Mucosa of rectum (tissue), 2 donors: ENCODE data around the gene NFIX.

Experiments used
- H3K27ac ChIP-seq, 2 donors: one replicate each; pipeline ENCODE4 v1.7.0; 2013; ENCODE audit warnings: inconsistent platforms in 2 of 2, low read depth in 2 of 2, low read length in 2 of 2
- H3K27me3 ChIP-seq, 2 donors: one replicate each; pipeline ENCODE4 v1.7.0; 2013; ENCODE audit warnings: low read length in 2 of 2; ENCODE audit not compliant: control insufficient read depth in 2 of 2, insufficient read depth in 2 of 2
- H3K36me3 ChIP-seq, 2 donors: one replicate each; pipeline ENCODE4 v1.7.0; 2013; ENCODE audit warnings: low read length in 2 of 2; ENCODE audit not compliant: control insufficient read depth in 2 of 2, insufficient read depth in 2 of 2
- H3K4me1 ChIP-seq, 2 donors: one replicate each; pipeline ENCODE4 v1.7.0; 2013; ENCODE audit warnings: low read length in 2 of 2, mild to moderate bottlenecking in 1 of 2; ENCODE audit not compliant: control insufficient read depth in 2 of 2, insufficient read depth in 2 of 2
- H3K4me3 ChIP-seq, 2 donors: one replicate each; pipeline ENCODE4 v1.7.0; 2013; ENCODE audit warnings: low read length in 2 of 2
- H3K9ac ChIP-seq, 2 donors: one replicate each; pipeline ENCODE4 v1.7.0; 2013; ENCODE audit warnings: low read length in 2 of 2, low read depth in 1 of 2, mild to moderate bottlenecking in 1 of 2
- H3K9me3 ChIP-seq, 2 donors: one replicate each; pipeline ENCODE4 v1.7.0; 2013; ENCODE audit warnings: low read length in 2 of 2; ENCODE audit not compliant: control insufficient read depth in 2 of 2
- donor health status: healthy.
- donor health status: Normal muscosa, but diverticular disease.

Gene NFIX

DNA sequence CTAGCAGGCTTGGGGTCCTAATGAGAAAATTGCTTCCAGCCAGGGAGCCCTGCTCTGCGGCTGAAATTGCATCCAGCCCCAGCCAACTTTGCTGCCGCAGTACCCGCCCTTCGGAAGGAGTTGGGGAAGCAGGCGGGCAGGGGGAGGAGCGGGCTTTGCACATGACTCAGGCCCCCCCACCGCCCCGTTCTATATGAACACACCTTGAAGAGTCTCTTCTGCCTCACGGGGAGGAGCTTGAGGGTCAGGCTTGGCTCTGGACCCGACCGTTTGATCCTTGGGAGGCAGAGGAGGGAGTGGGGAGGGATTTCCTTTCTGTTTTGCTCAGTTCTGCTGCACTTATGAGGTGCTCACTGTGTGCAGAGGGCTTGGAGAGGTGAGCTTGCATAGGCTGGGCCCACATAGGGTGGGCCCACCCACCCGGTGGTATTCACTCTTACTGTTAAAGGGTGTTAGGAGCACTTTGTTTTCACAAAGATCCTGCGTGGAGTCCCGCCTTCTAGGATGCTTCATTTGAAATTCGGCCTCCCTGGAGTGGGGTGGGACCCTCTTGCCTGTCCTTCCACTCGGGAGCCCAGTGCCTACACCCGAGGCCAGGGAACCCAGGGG lies 60.9 kb downstream of the NFIX start:
- peak overlapping the region in 1 of 2 donors; percentile 2 for H3K4me3 ChIP-seq
- no peaks in the 10 kb centered on the region for H3K36me3 ChIP-seq
- no peaks in the 10 kb centered on the region for H3K27me3 ChIP-seq
- no peaks in the 10 kb centered on the region for H3K9me3 ChIP-seq
- H3K4me1 ChIP-seq: peaks cover 66 to 82% of the 10 kb centered on the region in 2 donors
- H3K9ac ChIP-seq: peak overlapping the region in 1 of 2 donors; percentile 53
- H3K27ac ChIP-seq: peak overlapping the region; percentile 77 to 87

DNA sequence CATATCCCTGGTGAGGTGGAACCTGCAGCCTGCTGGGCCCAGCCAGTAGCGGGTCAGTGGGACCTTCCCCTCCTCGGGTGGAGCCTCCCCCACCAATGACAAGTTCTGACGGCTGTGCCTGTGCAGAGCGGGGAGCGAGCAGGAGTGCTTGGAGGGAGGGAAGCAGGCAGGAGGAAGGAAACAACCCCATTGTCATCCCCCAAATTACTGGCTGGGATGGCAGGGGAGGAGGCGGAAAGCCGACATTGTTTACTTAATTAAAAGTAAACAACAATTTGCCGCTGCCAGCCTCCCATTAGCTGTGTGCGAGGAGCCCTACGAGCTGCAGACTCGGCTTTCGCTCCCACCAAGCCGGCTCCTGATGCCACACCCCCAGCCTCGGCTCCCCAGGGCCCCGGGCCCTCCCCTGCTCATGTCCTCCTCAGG lies 61.9 kb downstream of the NFIX start:
- no peaks in the 10 kb centered on the region for H3K27me3 ChIP-seq
- H3K9me3 ChIP-seq: no peaks in the 10 kb centered on the region
- H3K27ac ChIP-seq: peak overlapping the region; percentile 11 to 32
- H3K9ac ChIP-seq: no peak overlapping the region
- no peaks in the 10 kb centered on the region for H3K36me3 ChIP-seq
- H3K4me3 ChIP-seq: no peak overlapping the region
- peaks cover 61 to 76% of the 10 kb centered on the region in 2 donors for H3K4me1 ChIP-seq

DNA sequence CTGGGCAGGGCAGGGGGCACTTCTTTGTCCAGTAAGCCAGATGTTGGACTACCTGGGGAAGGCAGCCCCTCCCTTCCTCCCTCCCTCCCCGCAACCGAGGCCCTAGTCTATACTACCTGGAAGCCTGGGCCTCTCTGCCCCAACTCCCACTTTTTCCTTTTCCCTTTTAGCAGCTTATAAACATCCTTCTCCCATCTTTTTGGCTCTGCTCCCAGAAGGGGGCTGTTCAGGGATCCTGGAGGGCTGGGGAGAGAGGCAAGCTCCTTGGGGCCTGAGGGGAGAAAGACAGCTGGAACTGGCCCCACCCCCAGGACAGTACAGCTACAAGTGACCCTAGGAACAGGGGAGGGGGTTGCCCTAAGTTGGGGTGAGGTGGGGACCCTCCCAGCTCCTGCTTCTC lies 62.5 kb downstream of the NFIX start:
- Histone ChIP-seq H3K4me1 (peaks cover 55 to 70% of the 10 kb centered on the region in 2 donors), H3K36me3 (no peaks in the 10 kb centered on the region), H3K27me3 (no peaks in the 10 kb centered on the region), H3K9me3 (no peaks in the 10 kb centered on the region), H3K9ac (no peak overlapping the region), H3K27ac (peak overlapping the region; percentile 11 to 32), H3K4me3 (no peak overlapping the region)

DNA sequence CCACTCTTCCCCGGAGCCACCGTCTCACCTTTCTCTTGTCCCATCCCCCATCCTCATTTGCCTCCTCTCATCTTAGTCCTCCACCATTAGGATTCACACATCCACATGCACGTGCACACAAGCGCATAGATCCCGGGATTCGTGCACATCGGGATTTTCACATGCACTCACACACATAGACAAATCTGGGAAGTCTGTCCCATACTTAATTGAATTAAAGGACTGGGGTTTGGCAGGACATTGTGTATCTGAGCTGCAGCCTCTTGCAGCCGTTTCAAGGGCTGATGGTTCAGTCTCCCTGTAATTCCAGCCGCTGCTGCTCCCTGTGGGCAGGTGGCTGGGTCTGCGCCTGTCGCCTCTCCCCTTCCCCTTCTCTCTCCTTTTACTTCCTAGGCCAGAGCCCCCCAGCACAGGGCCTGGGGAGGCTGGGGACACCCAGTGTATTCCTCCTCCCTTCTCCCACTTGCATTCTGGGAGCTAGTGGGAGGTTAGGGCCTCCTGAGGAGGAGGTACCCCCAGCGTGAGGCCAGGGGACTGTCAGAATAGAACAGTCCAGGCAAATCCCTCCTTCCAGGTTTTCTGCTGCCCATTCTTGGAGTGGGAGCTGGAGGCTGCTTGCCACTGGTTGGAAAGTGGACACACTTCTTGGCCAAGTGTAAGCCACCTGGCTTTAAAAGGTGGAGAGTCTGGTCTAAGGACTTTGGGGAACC lies 63.8 kb downstream of the NFIX start:
- Histone ChIP-seq H3K9ac (no peak overlapping the region), H3K9me3 (no peaks in the 10 kb centered on the region), H3K4me3 (no peak overlapping the region), H3K4me1 (peaks cover 41 to 58% of the 10 kb centered on the region in 2 donors), H3K27ac (peak overlapping the region in 1 of 2 donors; percentile 20), H3K27me3 (no peaks in the 10 kb centered on the region), H3K36me3 (no peaks in the 10 kb centered on the region)

DNA sequence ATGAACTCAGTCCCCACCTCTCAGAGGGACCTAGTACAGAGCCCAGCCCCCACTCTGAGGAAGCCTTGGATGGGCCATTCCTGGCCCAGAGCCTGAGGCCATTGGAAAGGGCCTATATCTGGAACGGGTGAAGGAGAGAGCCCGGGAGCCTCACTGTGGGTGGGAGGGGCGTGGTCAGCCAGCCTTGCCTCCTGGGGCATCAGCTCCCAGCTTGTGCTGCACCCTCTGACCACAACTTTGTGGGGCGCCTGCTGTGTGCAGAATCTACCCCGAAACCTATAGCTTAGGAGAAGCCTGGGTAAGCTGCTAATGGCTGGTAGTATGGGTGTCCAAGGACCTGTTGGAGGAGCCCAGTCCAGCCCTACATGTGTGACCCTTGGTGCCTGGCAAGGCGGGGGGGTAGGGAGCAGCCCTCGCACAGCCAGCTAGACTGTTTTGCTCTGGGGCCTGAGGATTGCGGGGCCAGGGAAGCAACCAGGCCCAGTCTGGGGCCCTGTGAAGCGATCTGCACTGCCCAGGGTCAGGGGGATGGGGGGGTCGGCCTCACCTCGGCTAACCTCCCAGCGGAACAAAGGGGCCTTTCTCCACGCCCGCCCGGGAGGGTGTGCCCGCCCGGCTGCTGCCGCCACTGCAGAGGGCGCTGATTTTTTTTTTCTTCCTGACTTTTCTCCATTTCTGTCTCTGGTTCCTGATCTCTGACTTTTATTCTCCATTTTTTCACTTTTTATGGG lies 65.1 kb downstream of the NFIX start:
- H3K4me3 ChIP-seq: peak overlapping the region; percentile 62 to 75
- no peaks in the 10 kb centered on the region for H3K27me3 ChIP-seq
- H3K27ac ChIP-seq: peak overlapping the region; percentile 23 to 51
- no peaks in the 10 kb centered on the region for H3K36me3 ChIP-seq
- peaks cover 35 to 46% of the 10 kb centered on the region in 2 donors for H3K4me1 ChIP-seq
- H3K9me3 ChIP-seq: no peaks in the 10 kb centered on the region
- peak overlapping the region; percentile 3 to 71 for H3K9ac ChIP-seq

DNA sequence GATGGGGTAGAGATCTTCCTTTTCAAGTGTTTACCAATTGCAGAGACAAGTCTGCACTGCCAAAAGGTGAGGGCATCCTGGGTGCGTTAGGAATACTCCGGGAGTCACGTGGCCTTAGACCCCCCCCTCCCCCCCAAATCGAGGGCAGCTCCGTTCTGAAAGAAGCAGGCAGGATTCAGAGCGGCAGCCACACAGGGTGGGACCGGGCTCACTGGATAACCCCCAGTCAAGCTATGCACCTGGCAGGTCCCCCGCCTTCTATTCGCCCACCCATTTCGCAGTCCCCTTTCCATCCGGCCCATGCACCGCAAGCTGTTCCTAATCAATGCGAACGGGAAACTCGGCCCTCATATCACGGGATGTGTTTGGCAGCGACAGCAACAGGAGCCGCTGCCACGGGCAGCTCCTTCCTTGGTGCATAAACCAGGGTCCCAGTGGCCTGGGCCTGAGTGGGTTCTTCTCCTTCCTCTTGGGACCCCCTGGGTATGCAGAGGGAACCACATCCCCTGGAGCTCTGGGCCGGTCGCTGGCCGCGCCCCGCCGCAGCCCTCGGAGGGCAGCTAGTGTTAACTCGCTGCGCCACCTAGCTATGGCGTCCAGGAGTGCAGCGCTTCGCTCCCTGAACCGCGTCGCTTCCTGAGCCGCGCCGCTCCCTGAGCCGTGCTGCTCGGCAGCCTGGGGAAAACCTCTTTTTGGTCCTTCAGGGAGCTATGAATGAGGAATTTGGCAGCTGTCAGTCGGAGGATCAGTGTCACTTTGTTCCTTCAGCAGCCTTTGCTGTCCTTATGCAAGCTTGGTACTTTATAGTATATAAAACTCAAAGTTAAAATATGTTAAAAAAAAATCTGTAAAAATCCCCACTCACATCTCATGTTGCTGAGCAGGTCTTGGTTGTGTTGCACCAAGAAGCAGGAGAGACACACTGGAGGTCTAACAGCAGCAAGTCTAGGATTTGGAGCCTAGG lies 66.0 kb downstream of the NFIX start:
- peak overlapping the region; percentile 62 to 75 for H3K4me3 ChIP-seq
- peak overlapping the region; percentile 56 to 71 for H3K9ac ChIP-seq
- no peaks in the 10 kb centered on the region for H3K9me3 ChIP-seq

DNA sequence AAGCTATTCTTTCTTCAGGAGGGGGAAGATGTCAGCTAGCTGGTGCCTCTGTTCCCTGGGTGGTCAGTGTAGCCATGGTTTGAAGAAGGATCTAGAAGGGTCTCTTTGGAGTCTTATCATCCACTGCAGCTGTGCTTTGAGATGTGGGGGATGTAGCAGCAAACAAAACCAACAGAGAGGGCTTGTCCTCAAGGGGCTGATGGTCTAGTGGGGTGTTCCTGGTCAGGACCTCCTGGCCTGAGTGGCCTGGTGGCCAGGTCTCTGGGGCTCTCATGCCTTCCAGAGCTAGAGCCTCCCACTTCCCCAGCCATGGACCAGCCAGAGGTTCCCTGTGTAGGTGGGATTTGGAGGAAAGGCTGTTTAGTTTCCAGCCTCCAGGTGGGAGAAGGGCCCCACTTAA lies 67.0 kb downstream of the NFIX start:
- Histone ChIP-seq H3K9ac (no peak overlapping the region), H3K27me3 (no peaks in the 10 kb centered on the region), H3K9me3 (no peaks in the 10 kb centered on the region), H3K27ac (no peak overlapping the region), H3K4me1 (peaks cover 30 to 39% of the 10 kb centered on the region in 2 donors), H3K36me3 (no peaks in the 10 kb centered on the region), H3K4me3 (no peak overlapping the region)

More for the DNA sequence above, 66.0 kb downstream of the NFIX start:
- H3K27me3 ChIP-seq: no peaks in the 10 kb centered on the region
- H3K36me3 ChIP-seq: no peaks in the 10 kb centered on the region
- peak overlapping the region; percentile 48 to 51 for H3K27ac ChIP-seq
- peaks cover 29 to 39% of the 10 kb centered on the region in 2 donors for H3K4me1 ChIP-seq

DNA sequence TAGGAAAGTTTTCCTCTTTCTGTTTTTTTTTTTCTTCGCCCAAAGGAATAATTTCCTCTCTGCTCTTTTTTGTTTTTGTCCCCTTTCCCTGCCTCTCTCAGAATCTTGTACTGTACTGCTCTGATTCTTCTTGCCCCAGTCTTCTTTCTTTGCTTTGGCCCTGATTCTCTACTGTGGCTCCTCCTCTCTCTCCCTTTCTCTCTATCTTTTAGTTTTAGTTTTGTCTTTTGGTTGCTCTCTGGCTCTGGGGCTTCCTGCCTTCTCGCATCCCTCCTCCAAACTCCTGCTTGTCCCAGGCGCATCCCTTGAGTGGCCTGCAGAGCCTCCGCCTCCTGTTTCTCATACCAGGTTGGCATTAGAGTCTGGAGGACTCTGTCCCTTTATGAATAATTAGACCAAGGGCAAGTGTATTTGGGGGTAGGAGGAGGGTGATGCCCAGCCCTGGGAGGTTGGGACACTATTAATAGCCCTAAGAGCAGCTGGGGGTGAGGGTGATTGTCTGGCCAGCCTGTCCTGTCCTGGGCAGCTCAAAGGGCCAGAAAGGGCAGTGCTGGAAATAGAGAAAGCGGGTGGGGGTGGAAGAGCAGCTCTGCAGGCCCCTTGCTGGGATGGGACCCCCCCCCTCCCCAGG lies 68.3 kb downstream of the NFIX start:
- Histone ChIP-seq H3K36me3 (no peaks in the 10 kb centered on the region), H3K4me3 (no peak overlapping the region), H3K9me3 (no peaks in the 10 kb centered on the region), H3K4me1 (peaks cover 29 to 40% of the 10 kb centered on the region in 2 donors), H3K27me3 (no peaks in the 10 kb centered on the region), H3K9ac (no peak overlapping the region), H3K27ac (no peak overlapping the region)

DNA sequence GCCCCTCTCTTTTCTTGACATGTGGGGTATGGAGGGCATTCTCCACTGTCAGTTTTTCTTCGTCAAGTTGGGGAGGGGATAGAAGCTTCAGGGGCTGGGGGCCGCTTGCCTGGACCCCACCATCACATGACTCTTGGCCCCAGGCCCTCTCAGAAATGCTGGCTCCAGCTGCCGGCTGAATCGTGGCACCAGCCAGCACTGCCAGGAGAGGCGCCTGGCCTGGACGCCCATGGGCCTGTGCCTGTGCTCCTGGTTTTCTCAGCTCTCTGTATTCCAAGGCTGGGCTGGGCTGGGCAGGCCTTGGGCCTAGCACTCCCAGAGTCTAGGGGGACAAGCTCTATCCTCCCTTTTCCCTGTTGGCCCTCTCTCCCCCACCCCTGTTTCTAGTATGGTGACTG lies 68.8 kb downstream of the NFIX start:
- Histone ChIP-seq H3K36me3 (no peaks in the 10 kb centered on the region), H3K4me3 (no peak overlapping the region), H3K4me1 (peaks cover 29 to 46% of the 10 kb centered on the region in 2 donors), H3K9ac (no peak overlapping the region), H3K27me3 (no peaks in the 10 kb centered on the region), H3K27ac (no peak overlapping the region), H3K9me3 (no peaks in the 10 kb centered on the region)
